ENCODE results near the gene CIROP.

The CIROP gene

DNA sequence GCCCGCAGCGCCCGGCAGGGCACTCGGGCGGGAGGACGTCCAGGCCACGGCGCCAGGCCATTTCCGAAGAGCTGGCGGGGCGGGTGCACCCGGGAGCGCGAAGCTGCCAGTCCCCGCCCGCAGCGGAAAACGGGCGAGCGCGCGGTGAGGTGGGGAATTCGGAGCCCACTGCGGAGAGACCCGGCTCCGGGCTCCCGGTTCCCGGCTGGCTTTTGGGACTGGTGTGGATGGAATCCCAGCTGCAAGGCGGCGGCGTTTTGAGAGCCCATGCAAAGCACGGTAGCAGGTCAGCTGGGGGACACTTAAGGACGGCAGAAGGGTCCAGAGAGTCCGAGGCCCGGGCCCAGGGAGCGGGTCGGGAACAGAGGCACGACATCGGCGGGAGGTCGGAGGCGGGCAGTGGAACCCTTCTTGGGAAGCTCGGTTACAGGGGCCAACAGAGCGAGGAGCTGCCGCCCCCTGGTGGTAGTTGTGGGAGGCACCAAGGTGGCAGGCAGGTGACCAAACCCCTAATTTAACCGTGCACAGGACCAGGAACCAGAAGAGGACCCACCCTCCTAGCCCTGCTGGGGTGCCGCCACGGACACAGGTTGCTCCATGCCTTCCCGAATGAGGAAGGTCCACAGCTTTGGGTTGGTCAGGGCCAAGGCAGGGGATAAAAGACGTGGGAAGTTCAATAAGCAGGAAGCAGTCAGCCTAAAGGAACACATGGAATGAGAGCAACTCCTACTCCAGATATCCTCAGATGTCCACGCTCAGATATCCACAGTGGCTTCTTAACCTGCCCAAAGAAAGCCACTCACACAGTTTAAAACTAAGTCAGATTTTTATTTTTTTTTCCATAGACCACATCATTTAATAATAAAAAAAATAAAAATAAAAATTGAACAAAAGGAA is 46.8 kb downstream of the CIROP start:
- Histone ChIP-seq H3K4me3 (ENCODE audit: low read depth, low read length) (peak overlapping the region; percentile 79), H3K9me3 (no peaks in the 10 kb centered on the region), H3K4me1 (peaks cover 11% of the 10 kb centered on the region), H3K36me3 (peaks cover 54% of the 10 kb centered on the region), H3K27me3 (no peaks in the 10 kb centered on the region)
- peak; percentile 93 for TF ChIP-seq CTCF (IDR thresholded peaks at IDR 0.05; ENCODE audit: low read depth, low read length)
- DNase-seq: peak; percentile 94

DNA sequence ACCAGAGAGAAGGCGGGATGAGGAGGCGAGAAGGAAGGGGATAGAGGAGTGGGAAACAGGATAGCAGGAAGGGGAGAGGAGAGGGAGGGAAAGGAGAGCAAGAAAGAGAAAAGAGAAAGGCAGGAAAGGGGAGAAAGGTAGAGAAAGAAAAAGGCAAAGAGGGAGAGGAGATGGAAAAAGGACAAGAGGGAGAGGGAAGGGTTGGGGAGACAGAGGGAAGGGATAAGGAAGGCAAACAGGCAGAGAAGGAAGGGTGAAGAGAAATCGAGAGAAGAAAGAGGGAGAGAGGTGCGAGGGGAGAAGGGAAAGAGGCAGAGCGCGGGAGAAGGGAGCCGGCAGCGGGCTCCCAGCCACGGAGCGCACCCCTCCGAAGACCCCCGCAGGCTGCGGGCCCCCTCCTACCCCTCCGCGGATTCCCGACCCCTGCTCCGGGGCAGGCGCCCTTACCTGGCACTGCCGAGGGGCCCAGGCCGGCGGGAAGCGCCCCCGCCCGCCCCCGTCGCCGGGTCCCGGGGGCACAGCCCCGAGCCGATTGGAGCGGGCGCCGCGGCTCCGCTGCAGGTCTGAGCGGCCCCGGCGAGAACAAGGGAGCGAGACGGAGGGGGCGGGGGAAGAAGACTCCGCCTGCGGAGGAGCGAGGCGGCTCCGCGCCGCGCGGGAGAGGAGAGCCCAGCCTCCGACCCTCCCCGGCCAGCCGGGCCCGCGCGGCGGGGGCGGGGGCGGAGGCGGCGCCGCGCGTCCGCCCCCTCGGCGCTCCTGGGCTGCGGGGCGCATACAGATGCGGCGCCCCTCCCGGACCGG is 47.6 kb downstream of the CIROP start, which contains the start of gene CDH24:
Gene CDH24, minus strand, starts transcription at position 565 of the 801 bp plus-strand sequence. CDS start 1,787 bp downstream, outside the sequence.
- Histone ChIP-seq H3K4me3 (ENCODE audit: low read depth, low read length) (peak within 1 kb of the TSS; percentile 79), H3K9me3 (no peaks in the 10 kb centered on the region), H3K36me3 (peaks cover 54% of the 10 kb centered on the region), H3K4me1 (peaks cover 11% of the 10 kb centered on the region), H3K27me3 (no peaks in the 10 kb centered on the region)
- no peak for TF ChIP-seq CTCF (IDR thresholded peaks at IDR 0.05; ENCODE audit: low read depth, low read length)
- peak; percentile 88 for DNase-seq

GRCh38 chr14:23056145-23056955 is 48.4 kb downstream of the CIROP start:
- H3K4me3 ChIP-seq (ENCODE audit: low read depth, low read length): peak overlapping the region; percentile 79
- H3K4me1 ChIP-seq: peaks cover 11% of the 10 kb centered on the region
- peak; percentile 95 for TF ChIP-seq CTCF (IDR thresholded peaks at IDR 0.05; ENCODE audit: low read depth, low read length)
- DNase-seq: peak; percentile 88
- H3K27me3 ChIP-seq: no peaks in the 10 kb centered on the region
- no peaks in the 10 kb centered on the region for H3K9me3 ChIP-seq
- peaks cover 52% of the 10 kb centered on the region for H3K36me3 ChIP-seq

DNA sequence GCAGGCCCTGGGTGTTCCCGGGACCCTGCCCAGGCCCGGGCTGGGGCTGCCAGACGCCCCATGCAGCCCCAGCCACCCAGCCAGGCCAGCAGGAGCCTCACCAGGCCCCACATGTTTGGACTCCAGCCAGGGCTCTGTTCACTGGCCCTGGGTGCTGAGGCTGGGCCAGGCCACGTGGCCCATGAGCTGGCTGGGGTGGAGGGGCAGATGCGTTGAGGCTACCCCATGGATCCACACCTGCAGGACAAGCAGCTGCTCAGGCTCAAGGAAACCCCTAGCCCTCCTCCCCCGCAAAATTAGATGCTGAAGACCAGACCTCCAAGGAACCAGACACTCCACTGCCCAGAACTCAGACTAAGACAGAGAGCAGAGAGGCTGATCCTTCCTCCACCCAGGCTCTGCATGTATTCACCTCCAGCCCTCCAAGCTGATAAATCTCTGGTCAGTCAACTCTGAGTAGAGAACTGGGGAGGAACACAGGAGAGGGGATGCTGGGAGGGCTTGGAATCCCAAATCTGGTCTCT is 49.1 kb downstream of the CIROP start:
- Histone ChIP-seq H3K27me3 (no peaks in the 10 kb centered on the region), H3K36me3 (peaks cover 46% of the 10 kb centered on the region), H3K4me1 (peaks cover 11% of the 10 kb centered on the region), H3K9me3 (no peaks in the 10 kb centered on the region), H3K4me3 (ENCODE audit: low read depth, low read length) (peak overlapping the region; percentile 79)
- DNase-seq: peak; percentile 98
- TF ChIP-seq CTCF (IDR thresholded peaks at IDR 0.05; ENCODE audit: low read depth, low read length): no peak

GRCh38 chr14:23055147-23055550 is 49.6 kb downstream of the CIROP start:
- TF ChIP-seq CTCF (IDR thresholded peaks at IDR 0.05; ENCODE audit: low read depth, low read length): no peak
- no peak for DNase-seq
- Histone ChIP-seq H3K9me3 (no peaks in the 10 kb centered on the region), H3K27me3 (no peaks in the 10 kb centered on the region), H3K36me3 (peaks cover 48% of the 10 kb centered on the region), H3K4me1 (peaks cover 11% of the 10 kb centered on the region), H3K4me3 (ENCODE audit: low read depth, low read length) (peak overlapping the region; percentile 79)
